Suppressor macrophage treated with lipopolysaccharide for 4 hours (primary cell): ENCODE data around the gene BCL2L15.

Experiments used
- DNase-seq: peaks from one replicate; pipeline ENCODE4 v3.0.0-alpha.2; 2020

Gene BCL2L15

DNA sequence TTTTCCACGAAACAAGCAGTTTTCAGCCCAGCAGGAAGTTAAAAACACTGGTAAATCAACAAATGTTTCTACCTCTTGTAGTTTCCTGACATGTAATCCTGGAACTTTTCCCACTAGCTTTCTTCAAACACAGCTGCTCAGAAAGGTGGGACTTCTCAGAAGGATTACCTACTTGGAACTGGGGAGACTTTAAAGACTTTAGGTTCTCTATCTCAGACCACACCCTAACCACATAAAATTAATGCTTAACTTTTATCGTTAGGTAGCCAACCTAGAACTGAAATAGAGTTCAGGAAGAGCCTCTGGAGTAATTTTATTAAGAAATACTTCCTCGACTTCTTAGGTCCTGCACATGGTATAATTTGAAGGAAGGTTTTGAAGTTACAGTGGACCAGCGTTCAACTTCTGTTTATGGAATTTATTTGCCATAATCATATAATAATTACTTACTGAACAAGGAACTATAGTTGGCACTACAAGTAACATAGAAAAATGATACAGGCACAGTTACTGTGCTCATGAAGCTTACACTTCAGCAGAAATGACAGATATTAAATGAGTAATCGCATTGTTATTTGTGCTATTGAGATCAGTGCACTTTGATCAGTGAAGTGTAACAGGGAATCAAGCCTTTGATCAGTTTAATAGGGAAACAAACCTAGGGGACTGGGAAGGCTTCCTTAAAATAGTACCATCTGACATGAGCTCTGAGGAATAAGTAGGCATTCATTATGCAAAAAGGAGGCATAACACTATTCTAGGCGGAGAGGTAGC, at the start of gene BCL2L15:
TSS of gene BCL2L15 (minus strand) at position 180 of the 774 bp plus-strand sequence. CDS start 206 bp downstream, outside the sequence.
- DNase-seq: no peak

DNA sequence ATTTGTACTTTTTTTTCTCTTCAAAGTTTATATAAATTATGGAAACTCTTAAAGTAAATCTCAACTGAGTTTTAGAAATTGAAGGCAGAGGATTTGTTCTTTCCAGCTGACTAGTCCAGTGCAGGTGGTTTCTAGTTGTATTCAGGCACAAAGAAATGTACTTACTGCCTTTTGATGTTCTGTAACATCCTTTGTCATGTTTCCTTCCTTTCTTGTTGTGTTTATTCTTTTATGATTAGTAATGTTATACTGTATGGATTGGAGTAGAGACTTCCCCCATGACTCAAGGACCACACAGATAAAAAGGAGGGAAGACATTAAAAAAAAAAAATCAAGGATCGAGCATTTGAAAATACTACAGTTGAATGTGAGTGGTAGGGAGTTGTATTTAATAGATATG, 49.8 kb upstream of the BCL2L15 start:
- DNase-seq: no peak

DNA sequence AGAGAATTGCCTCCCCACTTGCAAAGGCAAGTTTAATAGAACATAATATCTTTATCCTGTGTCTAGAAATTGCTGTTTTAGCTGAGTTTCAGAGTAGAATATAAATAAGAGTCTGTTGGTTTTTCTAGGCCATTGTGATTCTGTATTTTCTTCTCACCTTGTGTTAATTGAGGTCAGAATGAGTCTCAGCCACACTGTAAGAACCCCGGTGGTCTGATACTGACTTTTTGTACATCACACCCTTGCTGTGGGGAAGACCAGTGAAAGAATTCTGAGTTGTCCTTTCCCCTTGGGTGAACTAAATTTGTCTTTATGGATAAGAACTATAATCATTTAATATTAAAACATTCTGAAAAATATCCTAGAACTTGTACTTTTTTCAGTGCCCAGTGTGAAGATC, 48.6 kb upstream of the BCL2L15 start:
- no peak for DNase-seq

DNA sequence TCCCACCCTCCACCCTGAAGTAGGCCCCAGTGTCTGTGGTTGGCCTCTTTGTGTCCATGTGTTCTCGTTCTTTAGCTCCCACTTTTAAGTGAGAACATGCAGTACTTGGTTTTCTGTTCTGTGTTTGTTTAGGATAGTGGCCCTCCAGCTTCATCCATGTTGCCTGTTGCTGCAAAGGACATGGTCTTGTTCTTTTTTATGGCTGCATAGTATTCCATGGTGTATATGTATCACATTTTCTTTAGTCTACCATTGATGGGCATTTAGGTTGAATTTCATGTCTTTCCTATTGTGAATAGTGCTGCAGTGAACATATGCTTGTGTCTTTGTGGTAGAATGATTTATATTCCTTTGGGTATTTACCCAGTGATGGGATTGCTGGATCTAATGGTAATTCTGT, 47.8 kb upstream of the BCL2L15 start:
- DNase-seq: no peak

DNA sequence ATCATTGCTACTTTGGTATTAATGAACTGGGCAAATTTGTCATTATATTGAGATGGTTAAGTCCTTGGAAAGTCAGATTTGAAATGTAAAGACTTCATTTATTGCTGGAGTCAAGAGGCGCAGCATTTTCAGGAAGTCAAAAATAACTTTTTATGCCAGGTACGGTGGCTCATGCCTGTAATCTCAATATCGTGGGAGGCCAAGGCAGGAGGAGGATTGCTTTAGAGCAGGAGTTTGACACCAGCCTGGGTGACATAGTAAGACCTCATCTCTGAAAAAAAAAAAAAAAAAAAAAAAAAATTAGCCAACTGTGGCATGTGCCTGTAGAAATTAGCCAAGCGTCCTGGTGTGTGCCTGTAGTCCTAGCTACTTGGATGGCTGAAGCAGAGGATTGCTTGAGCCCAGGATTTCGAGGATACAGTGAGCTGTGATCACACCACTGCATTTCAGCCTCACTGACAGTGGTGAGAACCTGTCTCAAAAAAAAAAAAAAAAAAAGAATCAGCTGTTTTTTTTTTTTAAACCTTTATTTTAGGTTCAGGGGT, 47.2 kb upstream of the BCL2L15 start:
- no peak for DNase-seq

DNA sequence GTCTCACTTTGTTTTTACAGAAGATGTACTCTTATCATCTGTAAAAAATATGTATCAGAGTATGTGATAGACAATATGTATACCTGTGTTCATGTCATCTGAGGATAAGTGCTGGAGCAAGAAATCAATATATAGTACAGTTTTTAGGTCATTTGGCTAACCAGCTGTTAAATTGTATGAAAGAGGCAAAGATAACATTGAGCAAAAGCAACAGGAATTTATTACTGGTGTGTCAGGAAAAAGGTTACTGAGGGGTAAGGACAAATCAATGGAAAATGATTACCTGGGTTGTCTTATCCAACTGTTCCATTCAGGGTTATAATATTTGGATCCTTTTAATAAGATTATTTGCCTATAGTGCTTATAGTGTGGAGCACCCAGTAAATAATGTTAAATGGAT, 46.6 kb upstream of the BCL2L15 start:
- DNase-seq: no peak

DNA sequence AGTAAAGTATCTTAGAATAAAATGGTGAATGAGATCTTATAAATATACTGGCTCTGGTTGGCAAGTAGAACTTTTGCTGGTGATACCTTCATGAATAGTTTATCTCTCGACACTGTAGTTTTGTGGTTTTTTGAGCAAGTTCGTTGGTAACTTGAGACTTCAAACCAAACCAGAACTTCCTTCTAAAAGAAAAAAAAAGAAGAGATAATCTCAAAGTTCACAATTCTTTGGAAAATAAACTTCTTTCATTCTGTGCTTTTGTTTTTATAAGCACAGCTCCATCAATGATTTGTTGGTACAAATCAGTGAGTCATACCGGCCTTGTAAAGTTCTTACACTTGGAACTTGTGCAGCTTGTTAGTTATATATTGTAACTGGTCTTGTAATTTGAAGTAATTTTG, 44.1 kb upstream of the BCL2L15 start:
- DNase-seq: no peak

DNA sequence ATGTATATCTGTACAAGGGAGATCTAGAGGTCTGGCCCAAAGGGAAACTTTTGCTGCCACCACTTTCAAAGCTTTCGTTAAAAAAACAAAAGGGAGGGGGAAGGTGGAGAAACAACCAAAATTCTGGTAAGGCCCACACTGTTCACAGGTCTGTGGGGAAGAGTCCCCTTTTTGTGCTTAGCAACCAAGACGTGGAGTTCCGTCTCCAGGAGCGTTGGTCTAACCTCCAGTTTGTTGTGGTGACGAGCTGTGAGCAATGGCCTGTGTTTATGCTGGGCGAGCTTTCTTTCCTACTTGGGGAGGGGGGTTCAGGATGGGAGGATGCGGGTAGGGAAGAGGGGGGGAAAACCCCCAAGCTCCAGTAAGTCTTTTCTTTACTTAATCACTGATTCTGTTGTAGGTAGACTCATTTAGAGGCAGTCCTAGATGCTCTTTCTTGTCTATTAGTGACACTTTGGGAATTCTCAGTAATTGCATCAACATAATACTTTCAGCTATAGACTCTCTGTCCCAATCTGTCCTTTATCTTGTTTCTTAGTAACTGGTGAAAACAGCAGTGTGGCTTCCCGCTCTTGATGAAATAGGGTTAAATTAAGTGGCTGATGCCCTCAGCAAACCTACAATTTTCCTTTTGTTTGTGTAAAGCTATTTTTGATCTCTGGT, 43.2 kb upstream of the BCL2L15 start:
- DNase-seq: peak; percentile 66

DNA sequence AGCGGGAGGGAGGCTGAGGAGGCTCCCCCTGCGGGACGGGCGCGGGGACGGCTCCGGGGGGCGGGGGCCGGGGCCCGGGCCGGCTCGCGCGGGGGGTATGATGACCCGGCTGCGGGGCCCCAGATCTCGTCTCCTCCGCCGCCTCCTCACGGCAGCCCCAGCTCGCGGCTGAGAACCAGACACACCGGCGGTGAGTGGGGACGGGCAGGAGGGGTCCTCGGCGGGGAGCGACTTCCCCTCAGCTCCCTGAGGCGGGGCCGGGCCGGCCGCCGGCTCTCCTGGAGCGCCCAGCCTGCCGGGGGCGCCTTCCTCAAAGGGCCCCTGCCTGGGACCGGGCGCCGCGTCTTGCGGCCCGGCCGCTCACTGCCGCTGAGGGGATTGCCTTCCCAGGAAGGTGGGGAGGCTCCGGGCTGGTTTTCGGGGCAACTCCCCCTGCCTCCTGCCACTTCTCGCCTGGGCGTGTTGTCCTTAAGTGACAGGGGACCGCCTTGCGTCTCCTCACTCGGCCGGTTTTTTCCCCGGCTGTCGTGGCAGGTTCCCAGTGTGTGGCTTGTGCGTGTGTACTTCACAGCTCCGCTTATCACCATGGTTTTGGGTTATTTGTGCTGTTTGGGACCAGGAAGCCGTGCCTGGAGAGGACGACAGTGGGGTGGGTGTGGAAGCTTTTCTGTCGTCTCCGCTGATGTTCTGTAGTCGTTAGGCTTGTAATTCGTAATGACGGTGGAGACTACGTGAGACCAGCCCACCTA, 42.5 kb upstream of the BCL2L15 start:
- DNase-seq: peak; percentile 63

DNA sequence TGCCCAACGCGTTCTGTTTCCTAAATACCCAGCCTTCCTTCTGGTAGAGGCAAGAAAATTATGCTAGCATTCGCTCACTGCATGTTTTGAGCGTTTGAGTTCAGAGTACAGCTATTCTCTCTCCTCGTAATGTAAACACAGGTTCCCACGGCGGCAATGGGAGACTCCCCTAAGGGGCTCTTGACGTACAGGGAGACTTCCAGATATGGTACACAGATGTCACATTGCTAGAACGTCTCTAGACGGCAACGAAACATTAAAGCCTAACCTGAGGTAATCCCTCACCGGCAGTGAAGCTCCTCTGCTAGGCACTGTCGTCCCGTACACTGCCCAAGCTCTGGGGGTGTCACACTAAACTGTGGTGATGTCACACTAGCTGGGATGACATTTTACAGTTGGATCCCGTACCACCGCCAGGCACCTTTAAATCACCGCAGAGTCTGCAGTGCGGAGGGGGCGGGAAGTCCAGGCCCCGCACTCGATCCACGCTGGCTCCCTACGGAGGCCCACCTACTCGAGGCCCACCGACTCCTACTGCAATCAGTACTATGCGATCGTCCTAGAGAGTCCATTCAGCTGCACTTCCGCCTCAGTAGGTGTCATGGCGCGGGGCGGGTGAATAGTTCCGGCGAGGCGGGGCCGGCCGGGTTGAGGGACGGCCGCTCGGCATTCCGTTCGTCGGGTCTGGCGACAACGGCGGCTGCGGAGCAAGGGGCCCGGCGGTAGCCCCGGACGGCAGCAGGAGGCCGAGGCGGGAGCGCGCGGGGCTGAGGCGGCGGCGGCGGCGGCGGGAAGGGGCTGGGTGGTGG, 41.8 kb upstream of the BCL2L15 start, which contains the start of gene HIPK1:
TSS of gene HIPK1 (plus strand) at position 384 of the 809 bp plus-strand sequence.
- DNase-seq: peak; percentile 96

DNA sequence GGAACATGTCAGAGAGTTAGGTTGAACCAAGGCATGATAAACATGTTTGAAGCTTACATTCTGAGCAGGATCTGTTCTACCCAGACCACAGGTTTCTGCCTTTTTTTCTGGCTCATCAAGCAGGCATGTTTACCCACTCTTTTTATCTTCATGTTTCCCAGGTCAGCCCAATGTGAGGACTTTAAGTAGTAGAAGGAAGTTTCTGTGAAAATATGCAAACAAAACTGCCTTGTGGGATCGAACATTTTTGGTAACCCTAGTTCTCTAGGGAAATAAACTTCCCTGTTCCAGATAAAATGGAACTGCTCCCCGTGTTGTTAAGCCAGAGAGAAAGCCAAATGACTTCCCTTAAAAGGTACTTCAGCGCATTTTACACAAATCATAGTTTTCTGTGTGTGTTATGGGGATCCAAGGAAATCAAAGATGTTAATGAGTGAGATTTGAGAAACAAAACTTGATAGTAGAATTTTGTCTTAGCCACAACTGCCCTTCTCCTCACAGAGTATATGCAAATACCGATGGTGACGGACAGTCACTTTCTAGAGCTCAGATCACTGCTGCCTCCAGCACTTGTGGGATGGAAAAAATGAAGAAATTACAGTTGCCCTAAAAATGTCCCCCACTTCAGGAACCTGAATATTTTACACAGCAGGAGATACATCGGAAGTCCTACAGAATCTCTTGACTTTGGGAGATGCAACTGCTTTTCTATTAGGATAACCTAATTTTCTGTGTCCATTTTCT, 41.0 kb upstream of the BCL2L15 start:
- DNase-seq: peak; percentile 40

DNA sequence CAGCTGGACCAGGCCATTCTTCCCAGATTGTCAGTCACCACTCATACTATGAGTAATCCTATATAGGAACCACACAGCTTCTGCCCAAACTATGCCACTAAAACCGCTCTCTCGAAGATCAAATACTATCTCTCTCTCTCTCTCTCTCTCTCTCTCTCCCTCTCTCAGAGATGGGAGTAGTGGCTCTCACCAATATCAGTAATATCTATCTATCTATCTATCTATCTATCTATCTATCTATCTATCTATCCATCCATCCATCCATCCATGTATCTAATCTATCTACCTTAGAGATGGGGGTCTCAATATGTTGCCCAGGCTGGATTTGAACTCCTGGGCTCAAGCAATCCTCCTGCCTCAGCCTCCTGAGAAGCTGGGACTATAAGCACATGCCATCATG, 37.1 kb upstream of the BCL2L15 start:
- DNase-seq: no peak

DNA sequence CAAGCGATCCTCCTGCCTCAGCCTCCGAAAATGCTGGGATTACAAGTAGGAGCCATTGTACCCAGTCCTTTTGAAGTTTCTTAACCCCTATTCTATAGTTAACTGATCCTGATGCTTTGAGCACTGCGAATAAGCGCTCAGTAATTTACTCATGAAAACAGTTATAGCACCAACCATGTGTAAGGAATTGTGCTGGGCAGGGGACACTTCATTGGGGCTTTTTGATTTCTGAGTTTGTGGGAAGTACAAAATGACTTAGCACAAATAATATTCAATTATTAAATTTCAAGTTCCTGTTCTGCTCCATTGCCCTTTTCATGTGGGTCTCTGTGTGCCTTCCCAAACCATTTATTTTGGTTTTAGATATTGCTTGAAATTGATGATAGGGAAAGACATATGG, 35.6 kb upstream of the BCL2L15 start:
- no peak for DNase-seq

DNA sequence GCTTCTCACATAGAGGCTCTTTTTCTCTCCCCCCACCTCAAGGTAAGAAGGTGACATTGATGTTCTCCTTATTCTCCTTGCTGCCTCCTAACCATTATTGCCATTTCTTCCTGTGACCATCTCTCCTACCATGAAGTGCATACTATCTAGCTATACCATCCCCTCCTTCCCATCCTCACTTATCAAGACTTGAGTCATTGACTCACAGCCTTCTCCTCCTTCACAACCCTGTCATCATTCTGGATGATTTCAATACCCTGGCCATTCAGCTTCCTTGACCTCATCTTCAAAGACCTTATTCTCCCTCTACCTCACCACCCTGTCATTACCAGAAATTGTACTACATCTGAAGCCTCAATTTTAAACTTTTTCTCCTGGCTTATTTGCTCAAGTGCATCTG, 30.9 kb upstream of the BCL2L15 start:
- no peak for DNase-seq

DNA sequence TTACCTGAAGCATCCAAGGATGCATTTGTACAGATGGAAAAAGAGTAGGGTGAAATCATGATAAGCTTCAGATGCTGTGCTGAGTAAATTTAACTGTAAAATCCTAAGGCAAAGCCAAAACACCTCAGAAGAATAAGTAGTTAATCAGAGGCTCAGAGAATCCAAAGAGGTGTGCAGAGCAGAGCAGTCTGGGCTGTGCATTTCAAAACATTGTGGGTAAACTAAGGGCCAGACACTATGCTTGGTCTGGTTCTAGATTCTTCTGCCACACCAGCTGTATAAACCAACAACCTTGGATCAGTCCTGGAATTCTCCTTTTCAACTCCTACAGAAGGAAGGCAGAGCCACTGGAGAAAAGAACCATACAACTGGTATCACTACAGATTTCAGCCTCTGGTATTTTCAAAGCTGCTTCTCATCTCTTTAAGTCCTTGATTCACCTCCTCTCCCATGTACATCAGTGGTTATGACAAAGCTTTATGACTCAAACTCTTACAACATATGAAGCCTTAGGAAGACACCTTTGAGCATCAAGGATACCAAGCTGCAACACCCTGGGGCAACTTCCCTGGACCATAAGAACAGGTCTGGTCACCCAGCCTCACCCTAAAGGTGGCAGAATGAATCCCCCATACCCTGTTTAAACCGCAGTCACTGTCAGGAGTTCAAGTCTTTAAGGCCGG, 30.2 kb upstream of the BCL2L15 start:
- DNase-seq: no peak

DNA sequence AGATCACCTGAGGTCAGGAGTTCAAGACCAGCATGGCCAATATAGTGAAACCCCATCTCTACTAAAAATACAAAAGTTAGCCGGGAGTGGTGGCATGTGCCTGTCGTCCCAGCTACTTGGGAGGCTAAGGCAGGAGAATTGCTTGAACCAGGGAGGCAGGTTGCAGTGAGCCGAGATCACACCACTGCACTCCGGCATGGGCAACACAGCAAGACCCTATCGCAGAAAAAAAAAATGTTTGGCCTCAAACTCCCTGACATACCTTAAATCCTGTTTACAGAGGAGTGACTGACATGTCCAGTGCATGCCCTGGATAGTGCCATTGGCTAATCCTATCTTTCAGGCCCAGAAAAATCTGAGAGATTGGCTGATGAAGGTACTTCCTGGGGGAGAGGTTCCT, 29.6 kb upstream of the BCL2L15 start:
- no peak for DNase-seq

DNA sequence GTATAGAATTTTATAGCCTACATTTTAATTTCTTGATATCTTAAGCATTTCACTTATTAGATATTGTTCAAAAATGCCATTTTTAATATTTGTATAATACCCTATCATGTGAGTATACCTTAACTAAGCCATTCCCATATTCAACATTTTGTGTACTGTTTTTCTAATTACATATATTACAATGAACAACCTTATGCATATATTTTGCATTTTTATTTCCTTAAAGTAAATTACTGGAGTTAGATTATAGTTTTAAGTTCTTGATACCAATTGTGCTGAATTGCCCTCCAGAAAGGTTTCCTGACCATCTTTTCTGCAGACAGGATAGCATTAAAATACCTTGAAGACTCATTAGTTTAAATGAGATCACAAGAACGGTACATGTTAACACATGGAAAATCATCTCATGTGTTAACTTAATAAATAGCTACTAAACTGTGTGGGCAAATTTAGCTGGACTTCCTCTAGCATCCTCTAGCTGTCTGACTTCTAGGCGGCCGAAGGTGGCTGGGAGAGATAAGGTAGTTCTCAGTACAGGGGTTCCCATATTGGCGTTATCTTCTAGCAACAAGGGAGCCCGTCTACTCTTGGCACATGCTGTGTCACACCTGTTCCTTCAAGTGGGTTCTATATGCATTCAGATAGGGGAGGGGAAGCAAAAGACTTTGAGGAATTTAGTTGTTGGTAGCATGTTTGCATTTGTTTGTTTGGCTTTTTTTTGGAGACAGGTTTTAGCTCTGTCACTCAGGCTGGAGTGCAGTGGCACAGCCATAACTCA, 26.7 kb upstream of the BCL2L15 start:
- no peak for DNase-seq

DNA sequence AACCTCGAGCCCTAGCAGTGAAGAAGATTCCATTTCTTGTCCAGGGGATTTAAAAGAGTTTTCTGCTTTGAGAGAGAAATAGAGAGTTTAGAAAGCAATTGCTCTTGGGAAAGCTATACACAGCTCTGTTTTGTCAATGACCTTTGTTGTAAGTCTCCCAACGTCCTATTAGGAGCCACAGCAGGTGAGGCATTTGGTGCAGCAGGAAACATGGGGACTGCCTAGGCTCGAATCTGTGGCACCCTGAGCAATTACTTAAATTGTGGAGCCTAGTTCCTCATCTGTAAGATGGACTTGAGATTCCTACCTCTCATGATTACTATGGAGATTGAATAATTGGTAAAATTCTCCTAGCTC, 25.9 kb upstream of the BCL2L15 start:
- no peak for DNase-seq

DNA sequence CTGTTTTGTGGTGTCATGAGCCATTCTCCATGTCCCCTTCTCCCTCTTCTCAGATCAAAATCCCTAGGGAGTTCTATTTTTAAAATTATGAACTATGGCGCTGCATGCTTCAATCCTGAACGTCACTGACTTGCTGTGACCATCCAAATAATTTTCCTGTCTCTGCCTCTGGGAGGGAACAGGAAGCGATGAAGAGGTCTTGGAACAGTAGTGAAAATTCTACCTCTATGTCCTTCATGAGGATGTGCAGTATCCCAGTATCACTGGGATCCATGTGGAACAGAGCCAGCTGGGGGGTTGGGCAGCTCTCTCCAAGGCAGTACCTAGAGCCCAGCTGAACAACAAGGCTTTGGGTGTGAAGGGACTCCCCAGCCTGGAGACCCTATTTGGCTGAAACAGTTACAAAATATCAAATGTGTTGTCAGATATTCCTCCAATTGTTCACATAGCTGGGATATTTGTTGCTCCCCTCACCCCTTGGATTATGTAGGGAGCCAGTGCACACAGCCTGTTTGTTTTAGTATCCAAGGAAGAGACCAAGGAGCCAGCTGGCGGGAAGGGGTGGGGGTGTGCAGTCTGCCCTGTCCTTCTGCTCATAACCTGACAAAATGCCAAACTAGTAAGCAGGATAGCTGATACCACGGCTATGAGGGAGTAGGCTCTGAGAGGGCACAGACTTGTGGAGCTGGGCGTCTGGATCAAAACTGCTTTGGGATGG, 25.4 kb upstream of the BCL2L15 start:
- DNase-seq: no peak

DNA sequence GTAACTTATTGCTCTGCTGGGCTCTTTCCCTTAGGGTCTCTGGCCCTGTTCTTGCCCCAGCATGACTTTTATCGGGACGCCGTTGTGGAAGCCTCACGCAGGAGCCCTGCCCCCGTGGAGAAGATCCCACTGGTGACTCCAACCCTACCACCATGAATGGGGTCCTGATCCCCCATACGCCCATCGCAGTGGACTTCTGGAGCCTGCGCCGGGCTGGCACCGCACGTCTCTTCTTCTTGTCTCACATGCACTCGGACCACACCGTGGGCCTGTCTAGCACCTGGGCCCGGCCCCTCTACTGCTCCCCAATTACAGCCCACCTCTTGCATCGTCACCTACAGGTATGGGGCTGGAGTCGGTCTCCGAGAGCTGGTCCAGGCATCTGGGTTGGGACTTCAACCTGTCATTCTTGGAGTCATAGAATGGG, 18.1 kb upstream of the BCL2L15 start:
- DNase-seq: no peak
